A549 treated with dexamethasone at 1 μM for 4 hours (cell line): ENCODE data around the gene TBC1D9. TPM values are rescaled to one million over a fixed set of nuclear protein-coding genes. Genes with fewer than 3 reads are reported as not detected.

Source experiments
- total RNA-seq: library from RNA; stranded (reverse); fragments of 200-300 nt; extraction: Qiagen RNA extraction; gene quantifications from 5 replicates; pipeline ENCODE4 v1.2.3, GENCODE V29; 2022

Gene TBC1D9
- 5.3 to 7.7 TPM (median 7.3 TPM) in 5 replicates for total RNA-seq

GRCh38 chr4:140756319-140757231 lies at the start of gene TBC1D9:
Gene TBC1D9 (minus strand): TSS chr4:140756385. CDS start chr4:140756045, 340 bp downstream.

Other genes with a start within 250 kb of the TBC1D9 start
- 10.3 to 14.9 TPM (median 11.0 TPM) in 5 replicates for gene ELMOD2, start 232.2 kb downstream of the TBC1D9 start, total RNA-seq
- gene UCP1, start 187.4 kb downstream of the TBC1D9 start, total RNA-seq = 0.06 to 0.07 TPM (median 0.07 TPM) in 3 of 5 replicates, not detected in the others